SH-SY5Y (cell line): ENCODE data around the gene PHLPP1.

Source experiments
- GATA2 ChIP-seq: IDR thresholded peaks from 2 replicates; pipeline ENCODE4 v1.6.1; 2011; ENCODE audit warnings: mild to moderate bottlenecking, low read depth, low read length
- GATA3 ChIP-seq: IDR thresholded peaks from 2 replicates; pipeline ENCODE4 v1.6.1; 2011; ENCODE audit warnings: low read depth, mild to moderate bottlenecking, low read length, moderate library complexity

Gene PHLPP1

DNA sequence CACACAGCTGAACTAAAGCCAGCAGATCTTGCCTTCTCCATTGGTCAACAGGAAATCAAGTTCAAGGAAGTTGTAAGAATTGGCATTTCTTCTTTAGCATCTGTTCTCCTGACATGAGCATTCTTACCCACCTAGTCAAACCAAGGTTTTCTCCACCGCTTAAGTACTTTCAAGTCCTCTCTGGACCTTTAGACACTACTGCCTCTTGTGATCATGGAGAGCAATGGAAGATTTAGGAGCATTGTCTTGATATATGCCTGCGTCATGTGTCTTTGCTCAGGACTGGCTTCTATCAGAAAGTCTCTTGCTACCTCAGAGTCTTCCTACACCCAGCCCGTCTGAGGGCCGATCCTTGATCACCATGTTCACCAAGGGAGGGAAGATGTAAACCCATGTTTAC is 262.2 kb downstream of the PHLPP1 start:
- TF ChIP-seq GATA2: no peak
- TF ChIP-seq GATA3: no peak

DNA sequence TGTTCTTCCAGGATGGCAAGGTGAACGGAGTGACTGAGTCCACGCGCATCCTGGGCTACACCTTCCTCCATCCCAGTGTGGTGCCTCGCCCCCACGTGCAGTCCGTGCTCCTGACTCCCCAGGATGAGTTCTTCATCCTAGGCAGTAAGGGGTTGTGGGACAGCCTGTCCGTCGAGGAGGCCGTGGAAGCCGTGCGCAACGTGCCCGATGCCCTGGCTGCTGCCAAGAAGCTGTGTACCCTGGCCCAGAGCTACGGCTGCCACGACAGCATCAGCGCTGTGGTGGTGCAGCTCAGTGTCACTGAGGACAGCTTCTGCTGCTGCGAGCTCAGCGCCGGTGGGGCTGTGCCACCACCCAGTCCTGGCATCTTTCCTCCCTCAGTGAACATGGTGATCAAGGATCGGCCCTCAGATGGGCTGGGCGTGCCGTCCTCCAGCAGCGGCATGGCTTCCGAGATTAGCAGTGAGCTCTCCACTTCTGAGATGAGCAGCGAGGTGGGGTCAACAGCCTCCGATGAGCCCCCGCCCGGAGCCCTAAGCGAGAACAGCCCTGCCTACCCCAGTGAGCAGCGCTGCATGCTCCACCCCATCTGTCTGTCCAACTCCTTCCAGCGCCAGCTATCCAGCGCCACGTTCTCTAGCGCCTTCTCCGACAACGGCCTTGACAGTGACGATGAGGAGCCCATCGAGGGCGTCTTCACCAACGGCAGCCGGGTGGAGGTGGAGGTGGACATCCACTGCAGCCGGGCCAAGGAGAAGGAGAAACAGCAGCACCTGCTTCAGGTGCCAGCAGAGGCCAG is 263.1 kb downstream of the PHLPP1 start:
- TF ChIP-seq GATA3 (no peak), GATA2 (no peak)

DNA sequence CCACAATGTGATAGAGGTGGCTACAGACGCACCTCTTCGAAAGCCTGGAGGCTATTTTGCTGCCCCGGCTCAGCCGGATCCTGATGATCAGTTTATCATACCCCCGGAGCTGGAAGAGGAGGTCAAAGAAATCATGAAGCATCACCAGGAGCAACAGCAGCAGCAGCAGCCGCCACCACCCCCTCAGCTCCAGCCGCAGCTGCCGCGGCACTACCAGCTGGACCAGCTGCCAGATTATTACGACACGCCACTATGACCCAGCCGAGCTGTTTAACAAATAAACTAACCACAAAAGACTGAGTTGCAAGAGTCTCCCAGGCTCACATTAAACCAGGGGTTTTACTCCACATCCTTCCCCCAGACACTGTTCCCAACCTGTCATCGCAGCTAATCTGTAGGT is 263.8 kb downstream of the PHLPP1 start:
- TF ChIP-seq GATA3 (no peak), GATA2 (no peak)

DNA sequence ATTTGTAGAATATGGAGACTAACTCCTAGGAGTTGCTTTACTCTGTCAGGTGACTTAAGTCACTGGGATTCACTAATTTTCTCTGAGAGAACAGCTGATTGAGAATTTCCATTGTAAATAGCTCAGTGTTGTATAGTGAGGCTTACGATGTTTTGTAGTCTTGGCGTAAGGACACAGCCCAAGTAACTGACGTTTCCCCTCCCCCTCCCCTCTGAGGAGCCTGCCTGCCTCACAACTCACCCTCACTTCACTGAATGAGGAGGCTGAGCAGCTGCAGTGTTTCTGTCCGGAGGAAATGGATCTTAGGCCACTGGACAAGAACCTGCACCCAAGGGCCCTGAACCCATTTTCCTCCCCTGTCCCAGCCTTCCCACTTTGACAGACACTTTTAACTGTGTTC is 264.6 kb downstream of the PHLPP1 start:
- no peak for TF ChIP-seq GATA2
- no peak for TF ChIP-seq GATA3

DNA sequence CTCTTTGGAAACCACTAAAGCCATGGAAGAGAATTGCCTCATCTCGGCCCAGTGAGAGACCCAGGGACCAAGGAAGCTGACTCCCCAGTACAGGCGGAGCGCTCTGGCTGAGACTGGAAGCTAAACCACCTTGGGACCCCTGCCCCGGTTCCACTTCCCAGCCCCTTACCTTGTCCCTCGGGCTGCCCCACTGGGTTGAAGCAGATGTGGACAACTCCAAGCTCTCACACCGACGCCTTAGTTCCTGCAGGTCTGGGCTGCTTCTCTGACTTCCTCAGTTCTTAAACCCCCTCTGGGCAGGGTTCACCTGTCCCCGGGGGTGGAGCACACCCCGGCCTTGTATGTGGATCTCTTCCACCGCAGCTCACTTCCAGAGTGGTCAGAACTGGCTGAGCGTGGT is 266.2 kb downstream of the PHLPP1 start:
- no peak for TF ChIP-seq GATA3
- no peak for TF ChIP-seq GATA2

DNA sequence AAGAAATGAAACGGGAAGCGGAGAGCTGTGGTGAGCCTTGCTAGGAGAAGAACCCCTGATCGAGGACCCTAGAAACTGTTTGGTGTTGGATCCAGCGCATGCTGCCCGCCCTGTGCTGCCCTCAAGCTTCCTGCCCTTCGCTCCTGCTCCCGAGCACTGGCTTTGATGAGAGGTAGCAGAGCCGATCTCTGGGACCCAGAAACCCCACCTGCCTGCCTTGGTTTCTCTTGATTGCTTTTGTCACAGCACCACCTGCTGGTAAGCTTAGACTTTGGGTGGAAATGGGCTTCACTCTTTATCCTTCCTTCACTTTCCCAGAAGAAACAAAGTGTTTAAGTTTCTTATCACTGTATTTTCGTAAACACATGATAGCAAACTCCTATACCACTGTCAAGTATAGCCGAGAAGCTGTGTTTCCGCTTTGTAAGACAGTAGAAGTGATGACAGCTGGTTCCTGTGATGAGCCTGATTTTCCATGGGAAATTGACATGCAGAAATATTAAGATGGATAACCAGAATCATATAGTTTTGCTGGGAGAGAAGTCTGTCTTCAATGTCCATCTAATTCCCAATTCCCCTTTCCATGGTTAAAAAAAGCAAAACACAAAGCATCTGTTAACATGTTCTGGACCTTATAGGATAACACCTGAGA is 267.4 kb downstream of the PHLPP1 start:
- TF ChIP-seq GATA2: no peak
- no peak for TF ChIP-seq GATA3

DNA sequence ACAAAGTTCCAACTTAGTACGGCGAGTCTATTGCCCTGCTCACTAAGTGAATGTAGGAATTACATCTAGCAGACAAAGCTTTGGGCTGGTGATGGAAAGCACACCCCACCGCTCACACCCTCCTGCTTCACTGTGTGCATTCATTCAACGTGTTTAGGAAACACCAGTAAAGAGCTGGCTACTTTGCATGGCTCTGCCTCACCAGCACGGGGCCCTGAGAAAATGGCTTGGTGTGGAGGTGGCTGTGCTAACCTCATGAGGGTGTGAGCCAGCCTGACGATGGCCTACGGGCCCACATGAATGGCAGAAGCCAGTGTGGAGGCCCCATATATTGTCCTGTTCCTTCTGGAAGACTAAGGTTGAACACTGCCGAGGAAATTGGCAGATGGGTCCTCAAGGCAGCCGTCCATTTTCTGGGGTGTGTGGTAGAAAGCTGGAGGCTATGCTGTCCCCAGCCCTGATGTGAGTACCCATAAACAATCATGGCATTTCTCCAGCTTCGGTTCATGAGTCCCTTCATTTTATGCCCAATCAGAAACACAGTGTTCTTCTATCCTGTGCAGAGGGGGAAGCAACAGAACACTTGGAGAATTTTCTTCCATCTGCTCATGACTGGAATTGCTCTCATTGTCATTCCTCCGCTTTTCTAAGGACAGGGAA is 269.4 kb downstream of the PHLPP1 start:
- TF ChIP-seq GATA2 (no peak), GATA3 (no peak)

DNA sequence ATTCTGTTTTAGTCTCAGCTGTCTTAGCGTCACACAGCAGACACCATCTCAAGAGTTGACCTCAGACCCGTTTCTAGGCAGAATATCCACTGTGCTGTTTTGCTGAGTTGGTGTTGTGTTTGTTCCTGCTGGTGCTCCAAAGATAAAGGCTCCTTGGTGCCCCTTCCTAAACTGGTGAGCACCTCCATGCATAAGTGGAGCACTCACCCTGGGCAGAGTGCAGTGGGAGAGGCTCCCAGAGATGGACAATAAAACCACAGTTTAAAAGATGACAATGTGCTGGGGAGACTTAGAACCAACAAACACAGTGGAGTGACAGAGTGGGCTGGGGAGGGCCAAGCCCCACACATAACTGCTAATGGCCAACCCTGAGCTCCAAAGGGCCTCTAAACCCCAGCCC is 271.1 kb downstream of the PHLPP1 start:
- TF ChIP-seq GATA3 (no peak), GATA2 (no peak)

DNA sequence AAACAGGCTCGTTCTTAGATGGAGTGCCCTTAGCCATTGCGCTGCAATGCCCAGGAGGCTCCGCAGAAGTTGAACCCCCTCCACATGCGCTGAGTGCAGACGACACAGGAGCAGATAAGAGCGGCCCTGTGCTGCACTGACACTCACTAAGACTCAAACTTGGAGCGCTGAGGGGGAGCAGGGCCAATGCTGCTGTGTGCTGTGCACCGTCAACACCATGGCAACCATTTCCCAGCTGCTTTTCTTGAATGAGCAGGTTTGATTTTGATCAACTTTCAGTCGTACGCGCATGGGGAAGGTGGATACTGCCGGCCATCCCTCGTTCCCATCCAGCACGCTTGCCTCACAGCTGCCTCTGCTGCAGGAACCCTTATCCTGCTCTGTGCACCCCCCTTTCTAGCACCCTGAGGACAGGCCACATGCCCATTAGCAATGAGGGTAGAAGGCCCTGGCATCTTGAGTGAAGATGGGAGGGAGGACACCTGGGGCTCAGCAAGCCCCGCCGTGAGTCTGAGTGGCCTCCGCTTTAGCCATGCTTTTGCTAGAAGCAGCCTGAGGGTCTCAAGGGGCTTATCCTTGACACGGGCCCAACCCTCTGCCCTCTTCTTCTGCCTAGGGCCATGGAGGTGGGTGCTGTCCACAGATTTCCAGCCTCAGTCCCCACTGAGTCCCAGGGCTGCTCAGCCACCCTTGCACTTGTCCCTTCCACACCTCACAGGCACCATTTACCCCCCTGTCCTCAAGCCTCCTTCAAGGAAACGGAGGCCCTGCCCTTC is 271.9 kb downstream of the PHLPP1 start:
- TF ChIP-seq GATA3: no peak

DNA sequence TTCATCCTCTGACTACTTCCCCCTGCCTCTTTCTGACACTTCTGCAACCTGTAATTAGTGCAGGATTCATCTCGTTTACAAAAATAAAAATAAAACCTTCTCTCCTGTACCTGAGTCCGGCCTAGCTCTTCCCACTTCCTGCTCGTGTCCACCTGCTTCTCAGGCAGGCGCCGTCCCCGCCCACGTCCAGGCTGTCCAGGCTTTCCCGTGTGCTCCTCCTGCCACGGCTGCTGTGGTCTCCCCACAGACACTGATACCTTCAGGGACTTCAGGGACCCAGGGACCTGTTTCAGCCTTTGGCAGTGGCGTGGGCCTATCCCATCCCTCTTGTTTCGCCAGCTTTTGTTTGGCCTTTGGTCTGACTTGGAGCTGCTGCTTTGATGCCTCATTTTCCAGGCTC is 272.5 kb downstream of the PHLPP1 start:
- TF ChIP-seq GATA3 (no peak), GATA2 (no peak)

DNA sequence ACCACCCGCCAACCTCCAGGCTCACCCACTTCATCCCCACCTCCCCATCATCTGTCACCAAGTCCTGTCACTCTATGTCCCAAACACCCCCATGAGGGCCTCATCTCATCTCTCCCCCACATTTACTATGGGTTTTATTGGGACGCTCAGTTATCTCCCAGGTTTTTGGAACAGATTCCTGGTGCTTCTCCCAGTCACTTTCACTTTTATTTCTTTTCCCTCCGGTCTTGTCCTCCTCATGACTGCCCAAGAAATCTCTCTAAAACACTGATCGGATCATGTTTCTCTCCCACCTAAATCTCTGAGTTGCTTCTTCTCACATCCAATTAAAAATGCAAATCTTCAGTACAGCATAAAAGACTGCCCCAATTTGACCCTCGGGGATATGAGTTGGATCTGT is 273.1 kb downstream of the PHLPP1 start:
- TF ChIP-seq GATA2 (no peak), GATA3 (no peak)

DNA sequence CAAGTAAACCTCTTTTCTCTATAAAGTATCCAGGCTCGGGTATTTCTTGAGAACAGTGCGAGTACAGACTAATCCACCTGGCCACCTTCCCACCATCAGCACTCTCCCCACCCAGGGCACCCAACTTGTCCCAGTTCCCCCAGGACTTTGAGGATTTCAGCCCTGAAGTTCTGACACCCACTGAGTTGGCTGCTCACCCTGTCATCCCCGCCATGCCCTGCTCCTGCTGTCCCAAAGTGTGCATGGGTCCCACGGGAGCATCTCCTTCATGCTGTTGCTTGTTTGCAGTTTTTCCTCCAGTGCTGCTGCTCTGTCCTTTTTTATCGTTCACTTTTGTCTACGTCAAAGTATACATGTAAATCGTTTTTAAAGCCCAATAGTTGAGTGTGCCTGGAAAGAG is 273.9 kb downstream of the PHLPP1 start:
- TF ChIP-seq GATA2: no peak

DNA sequence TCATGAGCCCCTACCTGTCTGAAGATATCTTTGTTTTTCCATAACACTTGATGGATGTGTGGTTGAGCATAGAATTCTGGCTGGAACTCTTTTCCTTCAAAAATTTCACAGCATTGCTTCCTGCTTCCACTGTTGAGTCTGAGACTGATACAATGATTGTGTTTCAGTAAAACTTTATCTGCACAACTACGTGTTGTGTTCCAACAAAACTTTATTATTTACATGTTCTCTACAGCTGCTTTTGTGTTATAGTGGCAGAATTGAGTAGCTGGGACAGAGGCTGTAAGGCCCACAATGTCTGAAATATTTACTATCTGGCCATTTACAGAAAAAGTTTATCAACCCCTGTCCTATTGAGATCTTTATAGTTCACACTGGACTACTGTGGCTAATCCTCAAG is 275.3 kb downstream of the PHLPP1 start:
- TF ChIP-seq GATA2: no peak
- TF ChIP-seq GATA3: no peak

DNA sequence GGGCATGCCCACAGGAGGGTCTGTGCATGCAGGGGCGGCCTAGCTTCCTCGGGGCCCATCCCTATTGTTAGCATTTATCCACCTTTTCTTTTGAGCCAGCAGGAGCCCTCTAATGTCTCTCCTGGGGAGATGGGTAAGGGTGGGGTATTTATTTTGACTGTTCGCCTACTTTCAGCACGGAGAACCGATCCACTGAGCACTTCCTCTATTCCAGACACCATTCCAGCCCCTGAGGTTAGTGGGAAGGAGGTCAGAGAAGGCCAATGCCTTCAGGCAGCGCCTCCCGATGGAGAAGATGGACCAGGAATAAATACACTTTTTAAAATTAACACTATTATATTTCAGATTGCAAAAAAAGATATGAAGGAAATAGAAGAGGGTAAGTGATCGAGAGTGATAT is 276.0 kb downstream of the PHLPP1 start:
- TF ChIP-seq GATA3: no peak
- no peak for TF ChIP-seq GATA2
